Caco-2 (cell line): ENCODE measurements around the gene SLC25A42. TPM values are rescaled to one million over a fixed set of nuclear protein-coding genes. Genes with fewer than 3 reads are reported as not detected.
A peak's percentile ranks its signal among the peaks of the same experiment; 100 is the strongest.

Experiments
- BruUV-seq: library from RNA; stranded (reverse); fragments of 400-500 nt; replicated peaks from 2 replicates; lab custom pipeline; 2021; lab: Mats Ljungman, UMichigan
- CTCF ChIA-PET: fragments of 300-600 bp; sonication (Branson Sonifier 250); formaldehyde crosslinking; loops from one replicate; lab custom pipeline; 2022; ENCODE audit warnings: antibody characterized with exemption; lab: Charles Lee
- POLR2A ChIA-PET: fragments of 300-600 bp; sonication (Branson Sonifier 250); formaldehyde crosslinking; loops from one replicate; lab custom pipeline; 2022; ENCODE audit warnings: antibody characterized with exemption; lab: Charles Lee
- DNase-seq, 2 experiments: peaks; one replicate each; pipeline versions ENCODE4 v3.0.0 to v3.0.0-alpha.2; 2020 to 2022
- H3K27me3 ChIP-seq: replicated peaks from 2 replicates; pipeline ENCODE4 v1.6.0; 2011; ENCODE audit warnings: low read length; ENCODE audit not compliant: control insufficient read depth, insufficient read depth
- H3K36me3 ChIP-seq: 2 replicates; pipeline ENCODE4 v1.5.1; 2011; ENCODE audit warnings: low read length; ENCODE audit not compliant: control insufficient read depth, insufficient read depth
- H3K4me1 ChIP-seq: fragments of 250-450 bp; sonication (Bioruptor Pico); 2 replicates; pipeline ENCODE4 v1.5.1; 2020; ENCODE audit warnings: mild to moderate bottlenecking
- H3K4me3 ChIP-seq: 2 replicates; pipeline ENCODE4 v1.5.1; 2011; ENCODE audit warnings: low read depth, mild to moderate bottlenecking, control low read depth, low read length
- H3K9me3 ChIP-seq: fragments of 250-450 bp; sonication (Bioruptor Pico); 2 replicates; pipeline ENCODE4 v1.5.1; 2020; ENCODE audit warnings: mild to moderate bottlenecking, moderate library complexity
- H3K27ac Mint-ChIP-seq: one replicate; pipeline ENCODE4 v1.8.0; 2022; ENCODE audit warnings: mixed read lengths; ENCODE audit not compliant: unreplicated experiment
- H3K27me3 Mint-ChIP-seq: one replicate; pipeline ENCODE4 v1.8.0; 2022; ENCODE audit warnings: mixed read lengths; ENCODE audit not compliant: insufficient read depth, unreplicated experiment
- H3K36me3 Mint-ChIP-seq: one replicate; pipeline ENCODE4 v1.8.0; 2022; ENCODE audit warnings: mild to moderate bottlenecking, mixed read lengths; ENCODE audit not compliant: insufficient read depth, unreplicated experiment
- H3K4me1 Mint-ChIP-seq: one replicate; pipeline ENCODE4 v1.8.0; 2022; ENCODE audit warnings: low read depth, mixed read lengths; ENCODE audit not compliant: unreplicated experiment
- H3K4me3 Mint-ChIP-seq: one replicate; pipeline ENCODE4 v1.8.0; 2022; ENCODE audit warnings: mild to moderate bottlenecking, moderate library complexity, mixed read lengths; ENCODE audit not compliant: unreplicated experiment
- H3K9me3 Mint-ChIP-seq: one replicate; pipeline ENCODE4 v1.8.0; 2022; ENCODE audit warnings: mixed read lengths; ENCODE audit not compliant: unreplicated experiment
- CTCF ChIP-seq, 2 experiments: fragments of 200-600 bp in 1 of 2; IDR thresholded peaks; 1 replicate in 1 of 2; 2 replicates in 1 of 2; pipeline versions ENCODE4 v1.5.1 to v1.8.0; 2011 to 2022; ENCODE audit warnings: antibody characterized with exemption in 1 of 2, control low read depth in 1 of 2, inconsistent platforms in 1 of 2, low read depth in 1 of 2, low read length in 1 of 2, mild to moderate bottlenecking in 1 of 2, moderate library complexity in 1 of 2; ENCODE audit not compliant: insufficient read depth in 1 of 2, severe bottlenecking in 1 of 2, unreplicated experiment in 1 of 2
- intact Hi-C: fragments of 100-400 bp; cut with micrococcal nuclease; formaldehyde crosslinking; loops from one replicate; pipeline ENCODE4 v1.10.0; 2022; ENCODE audit not compliant: unreplicated experiment
- total RNA-seq: library from RNA; stranded (reverse); gene quantifications from 2 replicates; pipeline ENCODE4 v1.2.3, GENCODE V29; 2022

The SLC25A42 gene
- total RNA-seq, 1 experiment from 2014 or later = 4.5 TPM

- intact Hi-C loops = no loop called here
- H3K4me1 ChIP-seq = no peaks in the 10 kb centered on the region
- no peak overlapping the region for H3K4me3 ChIP-seq
- H3K4me1 Mint-ChIP-seq = no peaks in the 10 kb centered on the region
- peak in 1 of 2 experiments; percentile 44 for DNase-seq
- H3K9me3 ChIP-seq = no peaks in the 10 kb centered on the region
- H3K27me3 ChIP-seq = no peaks in the 10 kb centered on the region
- no peaks in the 10 kb centered on the region for H3K27me3 Mint-ChIP-seq
- no peaks in the 10 kb centered on the region for H3K9me3 Mint-ChIP-seq
- no TSS peak for BruUV-seq
- TF ChIP-seq CTCF (IDR thresholded peaks at IDR 0.05; ENCODE audit: insufficient read depth in 1 of 2, low read depth in 1 of 2, low read length in 1 of 2, severe bottlenecking in 1 of 2, unreplicated experiment in 1 of 2) = peak; percentile 30 to 37
- H3K36me3 Mint-ChIP-seq = no peaks in the 10 kb centered on the region
- ChIA-PET CTCF (interaction anchor here (0.6 to 1.1 kb wide), 4 partner anchors 17 to 133 kb away, joined by 3 to 4 read pairs (median 3); no protein-coding TSS in a partner anchor), POLR2A (no interaction called here)
- H3K27ac Mint-ChIP-seq = no peak overlapping the region
- H3K36me3 ChIP-seq = no peaks in the 10 kb centered on the region
- no peak overlapping the region for H3K4me3 Mint-ChIP-seq
Measured at GRCh38 chr19:19115954-19116353, 52.2 kb downstream of the SLC25A42 start.

GRCh38 chr19:19119325-19120237, 55.8 kb downstream of the SLC25A42 start:
- no peaks in the 10 kb centered on the region for H3K36me3 ChIP-seq
- no TSS peak for BruUV-seq
- no peak for TF ChIP-seq CTCF (IDR thresholded peaks at IDR 0.05; ENCODE audit: insufficient read depth in 1 of 2, low read depth in 1 of 2, low read length in 1 of 2, severe bottlenecking in 1 of 2, unreplicated experiment in 1 of 2)
- no peaks in the 10 kb centered on the region for H3K9me3 ChIP-seq
- no peaks in the 10 kb centered on the region for H3K27me3 ChIP-seq
- Mint-ChIP-seq H3K27ac (no peak overlapping the region), H3K4me1 (no peaks in the 10 kb centered on the region), H3K36me3 (no peaks in the 10 kb centered on the region), H3K9me3 (peaks cover 13% of the 10 kb centered on the region), H3K27me3 (no peaks in the 10 kb centered on the region), H3K4me3 (no peak overlapping the region)
- H3K4me1 ChIP-seq = no peaks in the 10 kb centered on the region
- POLR2A ChIA-PET = no interaction called here
- no peak overlapping the region for H3K4me3 ChIP-seq
- DNase-seq = no peak
- CTCF ChIA-PET = no interaction called here
- intact Hi-C loops = no loop called here

- H3K4me3 ChIP-seq = no peak overlapping the region
- Mint-ChIP-seq H3K4me1 (no peaks in the 10 kb centered on the region), H3K27ac (no peak overlapping the region), H3K27me3 (no peaks in the 10 kb centered on the region), H3K4me3 (no peak overlapping the region), H3K9me3 (peaks cover 13% of the 10 kb centered on the region), H3K36me3 (no peaks in the 10 kb centered on the region)
- no peaks in the 10 kb centered on the region for H3K9me3 ChIP-seq
- ChIA-PET POLR2A (no interaction called here), CTCF (no interaction called here)
- no peaks in the 10 kb centered on the region for H3K27me3 ChIP-seq
- H3K36me3 ChIP-seq = no peaks in the 10 kb centered on the region
- no TSS peak for BruUV-seq
- intact Hi-C loops = no loop called here
- peak; percentile 42 to 70 for DNase-seq
- no peaks in the 10 kb centered on the region for H3K4me1 ChIP-seq
- TF ChIP-seq CTCF (IDR thresholded peaks at IDR 0.05; ENCODE audit: insufficient read depth in 1 of 2, low read depth in 1 of 2, low read length in 1 of 2, severe bottlenecking in 1 of 2, unreplicated experiment in 1 of 2) = no peak
Measured at GRCh38 chr19:19120308-19121231, 56.8 kb downstream of the SLC25A42 start.
